ENCODE results near the gene DLD.

- no peak for TF ChIP-seq POLR2A (IDR thresholded peaks at IDR 0.05)
- TF ChIP-seq CTCF (IDR thresholded peaks at IDR 0.05): no peak
- TF ChIP-seq EP300 (IDR thresholded peaks at IDR 0.05): no peak
Observed at GRCh38 chr7:107948645-107949442, 57.9 kb downstream of the DLD start.
